ENCODE data around the gene KPNA5. TPM values are rescaled to one million over a fixed set of nuclear protein-coding genes. Genes with fewer than 3 reads are reported as not detected.
"Not testable (repeated sequence)": the region's sequence is repeated elsewhere in the genome, so short reads cannot be mapped to it uniquely, and the experiment has no call there.

The KPNA5 gene
- polyA plus RNA-seq, 1 donor from 2014 or later: 48.5 TPM

DNA sequence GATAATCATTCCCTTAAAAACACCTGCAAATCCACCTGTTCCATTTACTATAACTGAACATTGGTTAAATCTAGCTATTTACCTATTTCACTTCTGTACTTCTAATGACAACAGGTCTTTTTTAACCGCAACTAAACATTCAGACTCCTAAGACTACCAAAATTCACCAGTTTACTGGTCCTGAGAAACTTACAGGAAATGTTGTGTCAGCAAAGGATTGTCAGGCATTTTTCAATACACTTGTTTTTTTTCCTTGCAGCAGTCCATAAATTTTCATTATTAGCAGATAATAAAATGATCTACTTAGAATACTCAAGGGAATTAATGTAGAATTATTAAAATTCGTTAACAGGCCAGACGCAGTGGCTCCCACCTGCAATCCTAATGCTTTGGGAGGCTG is 17.7 kb upstream of the KPNA5 start:
- Histone ChIP-seq H3K4me3 (ENCODE audit: low read length) (no peak overlapping the region), H4K20me1 (ENCODE audit: insufficient read depth) (no peaks in the 10 kb centered on the region), H3K79me2 (replicated peaks; ENCODE audit: insufficient read depth, low read length) (peaks cover 57% of the 10 kb centered on the region), H3K4me2 (ENCODE audit: low read length) (no peak overlapping the region), H3K9me2 (ENCODE audit: insufficient read depth, low read length) (no peaks in the 10 kb centered on the region), H3K36me3 (ENCODE audit: insufficient read depth, low read length) (no peaks in the 10 kb centered on the region), H3K9me3 (ENCODE audit: low read length) (no peaks in the 10 kb centered on the region), H2AFZ (ENCODE audit: low read depth, low read length) (no peak overlapping the region), H3K27ac (ENCODE audit: low read length) (no peak overlapping the region), H3K9ac (ENCODE audit: low read length) (no peak overlapping the region), H3F3A (ENCODE audit: insufficient read depth, low read length, poor library complexity, severe bottlenecking) (no peaks in the 10 kb centered on the region), H3K27me3 (ENCODE audit: insufficient read depth, low read depth, low read length) (no peaks in the 10 kb centered on the region)
- TF ChIP-seq EZH2 (IDR thresholded peaks at IDR 0.05; ENCODE audit: borderline replicate concordance, insufficient read depth, low read length, poor library complexity, severe bottlenecking): no peak
- no peak for TF ChIP-seq TAF1 (IDR thresholded peaks at IDR 0.05; ENCODE audit: low read depth)
- TF ChIP-seq, protein P1, sequence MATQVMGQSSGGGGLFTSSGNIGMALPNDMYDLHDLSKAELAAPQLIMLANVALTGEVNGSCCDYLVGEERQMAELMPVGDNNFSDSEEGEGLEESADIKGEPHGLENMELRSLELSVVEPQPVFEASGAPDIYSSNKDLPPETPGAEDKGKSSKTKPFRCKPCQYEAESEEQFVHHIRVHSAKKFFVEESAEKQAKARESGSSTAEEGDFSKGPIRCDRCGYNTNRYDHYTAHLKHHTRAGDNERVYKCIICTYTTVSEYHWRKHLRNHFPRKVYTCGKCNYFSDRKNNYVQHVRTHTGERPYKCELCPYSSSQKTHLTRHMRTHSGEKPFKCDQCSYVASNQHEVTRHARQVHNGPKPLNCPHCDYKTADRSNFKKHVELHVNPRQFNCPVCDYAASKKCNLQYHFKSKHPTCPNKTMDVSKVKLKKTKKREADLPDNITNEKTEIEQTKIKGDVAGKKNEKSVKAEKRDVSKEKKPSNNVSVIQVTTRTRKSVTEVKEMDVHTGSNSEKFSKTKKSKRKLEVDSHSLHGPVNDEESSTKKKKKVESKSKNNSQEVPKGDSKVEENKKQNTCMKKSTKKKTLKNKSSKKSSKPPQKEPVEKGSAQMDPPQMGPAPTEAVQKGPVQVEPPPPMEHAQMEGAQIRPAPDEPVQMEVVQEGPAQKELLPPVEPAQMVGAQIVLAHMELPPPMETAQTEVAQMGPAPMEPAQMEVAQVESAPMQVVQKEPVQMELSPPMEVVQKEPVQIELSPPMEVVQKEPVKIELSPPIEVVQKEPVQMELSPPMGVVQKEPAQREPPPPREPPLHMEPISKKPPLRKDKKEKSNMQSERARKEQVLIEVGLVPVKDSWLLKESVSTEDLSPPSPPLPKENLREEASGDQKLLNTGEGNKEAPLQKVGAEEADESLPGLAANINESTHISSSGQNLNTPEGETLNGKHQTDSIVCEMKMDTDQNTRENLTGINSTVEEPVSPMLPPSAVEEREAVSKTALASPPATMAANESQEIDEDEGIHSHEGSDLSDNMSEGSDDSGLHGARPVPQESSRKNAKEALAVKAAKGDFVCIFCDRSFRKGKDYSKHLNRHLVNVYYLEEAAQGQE (IDR thresholded peaks at IDR 0.05; ENCODE audit: borderline replicate concordance): no peak
- TF ChIP-seq EP300 (conservative IDR thresholded peaks at IDR 0.05; ENCODE audit: poor library complexity, severe bottlenecking): no peak
- no peak for TF ChIP-seq SMC3 (conservative IDR thresholded peaks at IDR 0.05; ENCODE audit: poor library complexity)
- TF ChIP-seq, protein P2, sequence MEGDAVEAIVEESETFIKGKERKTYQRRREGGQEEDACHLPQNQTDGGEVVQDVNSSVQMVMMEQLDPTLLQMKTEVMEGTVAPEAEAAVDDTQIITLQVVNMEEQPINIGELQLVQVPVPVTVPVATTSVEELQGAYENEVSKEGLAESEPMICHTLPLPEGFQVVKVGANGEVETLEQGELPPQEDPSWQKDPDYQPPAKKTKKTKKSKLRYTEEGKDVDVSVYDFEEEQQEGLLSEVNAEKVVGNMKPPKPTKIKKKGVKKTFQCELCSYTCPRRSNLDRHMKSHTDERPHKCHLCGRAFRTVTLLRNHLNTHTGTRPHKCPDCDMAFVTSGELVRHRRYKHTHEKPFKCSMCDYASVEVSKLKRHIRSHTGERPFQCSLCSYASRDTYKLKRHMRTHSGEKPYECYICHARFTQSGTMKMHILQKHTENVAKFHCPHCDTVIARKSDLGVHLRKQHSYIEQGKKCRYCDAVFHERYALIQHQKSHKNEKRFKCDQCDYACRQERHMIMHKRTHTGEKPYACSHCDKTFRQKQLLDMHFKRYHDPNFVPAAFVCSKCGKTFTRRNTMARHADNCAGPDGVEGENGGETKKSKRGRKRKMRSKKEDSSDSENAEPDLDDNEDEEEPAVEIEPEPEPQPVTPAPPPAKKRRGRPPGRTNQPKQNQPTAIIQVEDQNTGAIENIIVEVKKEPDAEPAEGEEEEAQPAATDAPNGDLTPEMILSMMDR (IDR thresholded peaks at IDR 0.05; ENCODE audit: poor library complexity, severe bottlenecking): no peak
- TF ChIP-seq RAD21 (conservative IDR thresholded peaks at IDR 0.05): no peak
- no peak for TF ChIP-seq MXI1 (conservative IDR thresholded peaks at IDR 0.05; ENCODE audit: poor library complexity, severe bottlenecking)
- TF ChIP-seq POLR2AphosphoS5 (IDR thresholded peaks at IDR 0.05): no peak

DNA sequence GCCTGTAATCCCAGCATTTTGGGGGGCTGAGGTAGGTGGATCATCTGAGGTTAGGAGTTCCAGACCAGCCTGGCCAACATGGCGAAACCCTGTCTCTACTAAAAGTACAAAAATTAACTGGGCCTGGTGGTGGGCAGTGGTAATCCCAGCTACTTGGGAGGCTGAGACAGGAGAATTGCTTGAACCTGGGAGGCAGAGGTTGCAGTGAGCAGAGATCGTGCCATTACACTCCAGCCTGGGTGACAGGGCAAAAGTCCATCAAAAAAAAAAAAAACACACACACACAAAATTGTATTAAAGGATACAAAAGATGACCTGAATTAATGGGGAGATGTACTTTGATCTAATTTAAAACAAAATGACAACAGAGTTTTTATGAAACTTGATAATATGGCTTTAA is 16.8 kb upstream of the KPNA5 start:
- peaks cover 59% of the 10 kb centered on the region for H3K79me2 ChIP-seq (replicated peaks; ENCODE audit: insufficient read depth, low read length)
- not testable (repeated sequence) for H3K9me3 ChIP-seq (ENCODE audit: low read length); H2AFZ ChIP-seq (ENCODE audit: low read depth, low read length); H3K36me3 ChIP-seq (ENCODE audit: insufficient read depth, low read length); H3K9ac ChIP-seq (ENCODE audit: low read length); H3K27me3 ChIP-seq (ENCODE audit: insufficient read depth, low read depth, low read length); H3K9me2 ChIP-seq (ENCODE audit: insufficient read depth, low read length); H4K20me1 ChIP-seq (ENCODE audit: insufficient read depth); H3K27ac ChIP-seq (ENCODE audit: low read length); H3F3A ChIP-seq (ENCODE audit: insufficient read depth, low read length, poor library complexity, severe bottlenecking)
- peak overlapping the region; percentile 23 for H3K4me2 ChIP-seq (ENCODE audit: low read length)
- H3K4me3 ChIP-seq (ENCODE audit: low read length): peak overlapping the region; percentile 75

DNA sequence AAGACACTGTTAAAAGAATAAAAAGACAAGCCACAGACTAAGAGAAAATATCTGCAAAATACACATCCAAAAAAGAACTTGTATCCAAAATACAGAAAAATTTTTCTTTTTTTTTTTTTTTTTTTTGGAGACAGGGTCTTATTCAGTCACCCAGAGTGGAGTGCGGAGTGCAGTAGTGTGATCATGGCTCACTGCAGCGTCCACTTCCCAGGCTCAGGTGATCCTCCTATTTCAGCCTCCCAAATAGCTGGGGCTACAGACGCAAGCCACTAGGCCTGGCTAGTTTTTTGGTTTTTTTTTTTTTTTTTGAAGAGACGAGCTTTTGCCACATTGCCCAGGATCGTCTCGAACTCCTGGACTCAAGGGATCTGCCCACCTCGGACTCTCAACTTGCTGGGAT is 15.5 kb upstream of the KPNA5 start:
- Histone ChIP-seq H3K36me3 (ENCODE audit: insufficient read depth, low read length) (no peaks in the 10 kb centered on the region), H3K9me3 (ENCODE audit: low read length) (no peaks in the 10 kb centered on the region), H3K9ac (ENCODE audit: low read length) (no peak overlapping the region), H3K9me2 (ENCODE audit: insufficient read depth, low read length) (no peaks in the 10 kb centered on the region), H2AFZ (ENCODE audit: low read depth, low read length) (no peak overlapping the region), H3K27ac (ENCODE audit: low read length) (no peak overlapping the region), H3K79me2 (replicated peaks; ENCODE audit: insufficient read depth, low read length) (peaks cover 59% of the 10 kb centered on the region), H3F3A (ENCODE audit: insufficient read depth, low read length, poor library complexity, severe bottlenecking) (no peaks in the 10 kb centered on the region), H4K20me1 (ENCODE audit: insufficient read depth) (no peaks in the 10 kb centered on the region), H3K4me2 (ENCODE audit: low read length) (peak overlapping the region; percentile 94), H3K27me3 (ENCODE audit: insufficient read depth, low read depth, low read length) (no peaks in the 10 kb centered on the region), H3K4me3 (ENCODE audit: low read length) (peak overlapping the region; percentile 75)
- TF ChIP-seq, protein P1 (IDR thresholded peaks at IDR 0.05; ENCODE audit: borderline replicate concordance): no peak
- TF ChIP-seq EP300 (conservative IDR thresholded peaks at IDR 0.05; ENCODE audit: poor library complexity, severe bottlenecking): no peak
- TF ChIP-seq, protein P2 (IDR thresholded peaks at IDR 0.05; ENCODE audit: poor library complexity, severe bottlenecking): no peak
- no peak for TF ChIP-seq POLR2AphosphoS5 (IDR thresholded peaks at IDR 0.05)
- TF ChIP-seq EZH2 (IDR thresholded peaks at IDR 0.05; ENCODE audit: borderline replicate concordance, insufficient read depth, low read length, poor library complexity, severe bottlenecking): no peak
- no peak for TF ChIP-seq SMC3 (conservative IDR thresholded peaks at IDR 0.05; ENCODE audit: poor library complexity)
- no peak for TF ChIP-seq MXI1 (conservative IDR thresholded peaks at IDR 0.05; ENCODE audit: poor library complexity, severe bottlenecking)

All from neural cell (in vitro differentiated cells).